Measurements from ENCODE around the gene EN1. TPM values are rescaled to one million over a fixed set of nuclear protein-coding genes. Genes with fewer than 3 reads are reported as not detected.

Gene EN1
- total RNA-seq, 1 experiment from 2014 or later, result not detected

- no peak for TF ChIP-seq ELF1 (IDR thresholded peaks at IDR 0.05; ENCODE audit: borderline replicate concordance, low read depth)
- TF ChIP-seq SIN3A (IDR thresholded peaks at IDR 0.05; ENCODE audit: low read depth), result no peak
- no peak for TF ChIP-seq POLR2AphosphoS5 (IDR thresholded peaks at IDR 0.05; ENCODE audit: low read depth, low read length)
- TF ChIP-seq ATF3 (IDR thresholded peaks at IDR 0.05), result no peak
- no peak for TF ChIP-seq ZFX (IDR thresholded peaks at IDR 0.05)
- no peak for TF ChIP-seq CEBPB (IDR thresholded peaks at IDR 0.05; ENCODE audit: low read depth)
Observed at GRCh38 chr2:118861242-118861641, 13.8 kb upstream of the EN1 start (continued).

DNA sequence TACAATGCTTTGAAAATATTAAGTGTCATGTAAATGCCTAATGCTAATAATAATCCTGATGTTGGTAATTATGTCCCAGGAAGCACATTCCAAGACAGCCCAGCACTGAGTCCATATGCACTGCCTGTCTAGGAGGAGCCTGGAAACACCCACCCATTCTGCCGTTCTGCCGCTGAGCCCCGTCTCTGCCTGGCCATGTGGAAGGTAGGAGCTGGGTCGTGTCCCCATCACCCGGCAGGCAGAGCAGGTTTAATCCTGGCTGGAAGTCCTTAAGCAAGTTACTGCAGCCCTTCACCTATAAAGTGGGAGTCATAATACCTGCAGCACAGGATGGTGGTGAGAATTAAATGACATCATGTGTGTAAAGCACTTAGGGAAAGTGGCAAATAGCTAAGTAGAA lies 13.1 kb upstream of the EN1 start:
- no peak overlapping the region for H3K4me2 ChIP-seq (ENCODE audit: low read length)
- H3K4me3 ChIP-seq (replicated peaks in 1 of 2; ENCODE audit: low read depth in 1 of 2, low read length in 2 of 2), result no peak overlapping the region
- TF ChIP-seq, protein P1, sequence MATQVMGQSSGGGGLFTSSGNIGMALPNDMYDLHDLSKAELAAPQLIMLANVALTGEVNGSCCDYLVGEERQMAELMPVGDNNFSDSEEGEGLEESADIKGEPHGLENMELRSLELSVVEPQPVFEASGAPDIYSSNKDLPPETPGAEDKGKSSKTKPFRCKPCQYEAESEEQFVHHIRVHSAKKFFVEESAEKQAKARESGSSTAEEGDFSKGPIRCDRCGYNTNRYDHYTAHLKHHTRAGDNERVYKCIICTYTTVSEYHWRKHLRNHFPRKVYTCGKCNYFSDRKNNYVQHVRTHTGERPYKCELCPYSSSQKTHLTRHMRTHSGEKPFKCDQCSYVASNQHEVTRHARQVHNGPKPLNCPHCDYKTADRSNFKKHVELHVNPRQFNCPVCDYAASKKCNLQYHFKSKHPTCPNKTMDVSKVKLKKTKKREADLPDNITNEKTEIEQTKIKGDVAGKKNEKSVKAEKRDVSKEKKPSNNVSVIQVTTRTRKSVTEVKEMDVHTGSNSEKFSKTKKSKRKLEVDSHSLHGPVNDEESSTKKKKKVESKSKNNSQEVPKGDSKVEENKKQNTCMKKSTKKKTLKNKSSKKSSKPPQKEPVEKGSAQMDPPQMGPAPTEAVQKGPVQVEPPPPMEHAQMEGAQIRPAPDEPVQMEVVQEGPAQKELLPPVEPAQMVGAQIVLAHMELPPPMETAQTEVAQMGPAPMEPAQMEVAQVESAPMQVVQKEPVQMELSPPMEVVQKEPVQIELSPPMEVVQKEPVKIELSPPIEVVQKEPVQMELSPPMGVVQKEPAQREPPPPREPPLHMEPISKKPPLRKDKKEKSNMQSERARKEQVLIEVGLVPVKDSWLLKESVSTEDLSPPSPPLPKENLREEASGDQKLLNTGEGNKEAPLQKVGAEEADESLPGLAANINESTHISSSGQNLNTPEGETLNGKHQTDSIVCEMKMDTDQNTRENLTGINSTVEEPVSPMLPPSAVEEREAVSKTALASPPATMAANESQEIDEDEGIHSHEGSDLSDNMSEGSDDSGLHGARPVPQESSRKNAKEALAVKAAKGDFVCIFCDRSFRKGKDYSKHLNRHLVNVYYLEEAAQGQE (IDR thresholded peaks at IDR 0.05; ENCODE audit: low read depth), result no peak
- no peak for TF ChIP-seq MAX (IDR thresholded peaks at IDR 0.05)
- TF ChIP-seq RAD21 (IDR thresholded peaks at IDR 0.05; ENCODE audit: low read depth), result no peak
- no peak for TF ChIP-seq ZNF274 (IDR thresholded peaks at IDR 0.05; ENCODE audit: low read depth, low read length)
- no peak for TF ChIP-seq ZFX (IDR thresholded peaks at IDR 0.05)
- TF ChIP-seq SRF (IDR thresholded peaks at IDR 0.05; ENCODE audit: low read depth), result no peak
- no peak for TF ChIP-seq POLR2A (IDR thresholded peaks at IDR 0.05; ENCODE audit: borderline replicate concordance, extremely low read depth, insufficient read depth, insufficient read length)
- TF ChIP-seq POLR2AphosphoS5 (IDR thresholded peaks at IDR 0.05; ENCODE audit: low read depth, low read length), result no peak
- no peak for TF ChIP-seq EZH2 (IDR thresholded peaks at IDR 0.05)
- DNase-seq (ENCODE audit: low read depth, low spot score) (no peak), ATAC-seq (no peak)
- no peak overlapping the region for H3K27ac ChIP-seq (ENCODE audit: low read depth, low read length)
- intact Hi-C loops (cut with micrococcal nuclease), result loop anchor here (10.0 kb wide), 2 partner anchors 1026 to 1386 kb away; no protein-coding TSS in a partner anchor
- BruUV-seq (replicated peaks), result no TSS peak
- RAD21 ChIA-PET (ENCODE audit: low non-redundant PET in 1 of 2, low total read pairs in 2 of 2, uncharacterized antibody in 2 of 2, unreplicated experiment in 2 of 2), result interaction anchor here in 1 of 2 experiments (0.7 kb wide), 1 partner anchor 823 kb away, joined by 4 read pairs; no protein-coding TSS in a partner anchor
- H3K9me3 ChIP-seq (ENCODE audit: control insufficient read depth in 1 of 2, insufficient read depth in 1 of 2, low read depth in 1 of 2, low read length in 2 of 2), result no peaks in the 10 kb centered on the region
- POLR2A ChIA-PET, result no interaction called here
- H3K4me1 ChIP-seq (ENCODE audit: control insufficient read depth in 1 of 2, insufficient read depth in 2 of 2, low read length in 2 of 2), result peaks cover 0 to 4% of the 10 kb centered on the region in 2 experiments; a peak in 1 of 4 replicates
- H3K9ac ChIP-seq (ENCODE audit: low read length), result no peak overlapping the region
- no peaks in the 10 kb centered on the region for H3K9me2 ChIP-seq (ENCODE audit: insufficient read depth)
- CTCF ChIA-PET, result interaction anchor here (1.1 to 2.8 kb wide), 2 partner anchors 814 to 1046 kb away, joined by 3 to 12 read pairs; partner anchors contain the start of gene DDX18
- H3K27me3 ChIP-seq (ENCODE audit: insufficient read depth, low read length), result no peaks in the 10 kb centered on the region
- H2AFZ ChIP-seq (ENCODE audit: low read depth, low read length, poor library complexity, severe bottlenecking), result no peak overlapping the region
- H4K20me1 ChIP-seq (ENCODE audit: insufficient read depth), result no peaks in the 10 kb centered on the region
- no peaks in the 10 kb centered on the region for H3K36me3 ChIP-seq (ENCODE audit: control insufficient read depth in 1 of 2, insufficient read depth in 2 of 2, low read length in 2 of 2)
- H3K79me2 ChIP-seq (ENCODE audit: insufficient read depth, low read length), result no peaks in the 10 kb centered on the region
